CD14-positive monocyte (primary cell): ENCODE measurements around the gene OR7G3. TPM values are rescaled to one million over a fixed set of nuclear protein-coding genes. Genes with fewer than 3 reads are reported as not detected.

ENCODE experiments used
- DNase-seq, 3 donors: peaks; one replicate each; pipeline ENCODE4 v3.0.0-alpha.2; 2011 to 2022
- H2AFZ ChIP-seq: 2 replicates; pipeline ENCODE4 v1.6.0; 2012; ENCODE audit warnings: mild to moderate bottlenecking, low read depth, low read length, inconsistent platforms; ENCODE audit not compliant: insufficient read depth, poor library complexity, severe bottlenecking
- H3K27ac ChIP-seq, 2 donors: 1 replicate in 1 of 2; 2 replicates in 1 of 2; pipeline ENCODE4 v1.5.1; 2012 to 2013; ENCODE audit warnings: low read length in 2 of 2, control low read depth in 1 of 2, inconsistent platforms in 1 of 2, low read depth in 1 of 2, mild to moderate bottlenecking in 1 of 2
- H3K27me3 ChIP-seq, 2 donors: one replicate each; pipeline versions ENCODE4 v1.6.0 to v1.6.1; 2011 to 2013; ENCODE audit warnings: low read length in 2 of 2; ENCODE audit not compliant: control insufficient read depth in 2 of 2, insufficient read depth in 2 of 2
- H3K36me3 ChIP-seq, 2 donors: replicated peaks in 1 of 2; 1 replicate in 1 of 2; 2 replicates in 1 of 2; pipeline versions ENCODE4 v1.5.1 to v1.6.1; 2012 to 2013; ENCODE audit warnings: low read length in 2 of 2, control low read depth in 1 of 2, inconsistent platforms in 1 of 2, mild to moderate bottlenecking in 1 of 2; ENCODE audit not compliant: insufficient read depth in 2 of 2, control insufficient read depth in 1 of 2
- H3K4me1 ChIP-seq, 2 donors: 1 replicate in 1 of 2; 2 replicates in 1 of 2; pipeline versions ENCODE4 v1.5.1 to v1.6.1; 2012 to 2013; ENCODE audit warnings: low read length in 2 of 2, control low read depth in 1 of 2, inconsistent platforms in 1 of 2, mild to moderate bottlenecking in 1 of 2, moderate library complexity in 1 of 2; ENCODE audit not compliant: insufficient read depth in 2 of 2, control insufficient read depth in 1 of 2
- H3K4me2 ChIP-seq: replicated peaks from 2 replicates; pipeline ENCODE3; 2012; ENCODE audit warnings: low read length, moderate library complexity, mild to moderate bottlenecking; ENCODE audit not compliant: poor library complexity, severe bottlenecking; ENCODE audit errors: extremely low read depth
- H3K4me3 ChIP-seq, 3 experiments: fragments of 200-600 bp in 1 of 3; sonication (generic) in 1 of 3; replicated peaks in 1 of 3; 1 replicate in 2 of 3; 2 replicates in 1 of 3; pipeline ENCODE4 v1.5.1; 2011 to 2013; ENCODE audit warnings: low read length in 3 of 3, mild to moderate bottlenecking in 3 of 3, control low read depth in 2 of 3, low read depth in 2 of 3, inconsistent platforms in 1 of 3, moderate library complexity in 1 of 3
- H3K79me2 ChIP-seq: 2 replicates; pipeline ENCODE4 v1.6.0; 2012; ENCODE audit warnings: mild to moderate bottlenecking, control low read depth, inconsistent platforms, low read length, moderate library complexity; ENCODE audit not compliant: insufficient read depth
- H3K9ac ChIP-seq: 2 replicates; pipeline ENCODE4 v1.6.0; 2017; ENCODE audit warnings: low read length, mild to moderate bottlenecking; ENCODE audit not compliant: insufficient read depth, poor library complexity, severe bottlenecking
- H3K9me3 ChIP-seq, 2 donors: replicated peaks in 1 of 2; 1 replicate in 1 of 2; 2 replicates in 1 of 2; pipeline versions ENCODE4 v1.5.1 to v1.6.1; 2012 to 2013; ENCODE audit warnings: low read length in 2 of 2, control low read depth in 1 of 2; ENCODE audit not compliant: control insufficient read depth in 1 of 2, insufficient read depth in 1 of 2
- H4K20me1 ChIP-seq: 2 replicates; pipeline ENCODE4 v1.6.0; 2012; ENCODE audit warnings: mild to moderate bottlenecking, low read length, control low read depth, moderate library complexity; ENCODE audit not compliant: insufficient read depth
- H3K27ac Mint-ChIP-seq, 7 donors: one replicate each; pipeline ENCODE4 v1.8.0; 2020; ENCODE audit warnings: mild to moderate bottlenecking in 7 of 7, mixed read lengths in 7 of 7, moderate library complexity in 6 of 7, inconsistent platforms in 2 of 7
- H3K27me3 Mint-ChIP-seq, 3 donors: one replicate each; pipeline ENCODE4 v1.8.0; 2021 to 2022; ENCODE audit warnings: low read depth in 3 of 3, mild to moderate bottlenecking in 3 of 3, mixed read lengths in 3 of 3, moderate library complexity in 3 of 3, inconsistent platforms in 1 of 3
- H3K36me3 Mint-ChIP-seq, 2 donors: one replicate each; pipeline ENCODE4 v1.8.0; 2020; ENCODE audit warnings: mixed read lengths in 2 of 2, inconsistent platforms in 1 of 2, mild to moderate bottlenecking in 1 of 2
- H3K4me1 Mint-ChIP-seq: one replicate; pipeline ENCODE4 v1.8.0; 2020; ENCODE audit warnings: mild to moderate bottlenecking, mixed read lengths
- H3K4me3 Mint-ChIP-seq, 2 donors: one replicate each; pipeline ENCODE4 v1.8.0; 2020; ENCODE audit warnings: mild to moderate bottlenecking in 2 of 2, mixed read lengths in 2 of 2, moderate library complexity in 1 of 2
- H3K9me3 Mint-ChIP-seq, 7 donors: one replicate each; pipeline ENCODE4 v1.8.0; 2020 to 2022; ENCODE audit warnings: mixed read lengths in 7 of 7, mild to moderate bottlenecking in 6 of 7, moderate library complexity in 6 of 7, inconsistent platforms in 2 of 7
- WGBS: methylation state at CpG from one replicate; pipeline ENCODE4 v1.1.5; 2013; ENCODE audit warnings: missing lambda C conversion rate; ENCODE audit not compliant: insufficient coverage; 5-methylcytosine and 5-hydroxymethylcytosine counted together
- intact Hi-C, 2 donors: fragments of 100-400 bp; cut with micrococcal nuclease; formaldehyde crosslinking; loops; one replicate each; pipeline versions ENCODE4 v1.15.0 to v1.15.1; 2023
- polyA plus RNA-seq, 3 donors: library from polyadenylated mRNA; depleted of rRNA in 1 of 3; unstranded in 2 of 3; stranded (reverse) in 1 of 3; fragments of 300-500 nt in 2 of 3; fragments of >200 nt in 1 of 3; fragmentation: Illumina TruSeq in 2 of 3; gene quantifications; 1 replicate in 2 of 3; 2 replicates in 1 of 3; pipeline ENCODE4 v1.2.3, GENCODE V29; 2012 to 2021
- TF ChIP-seq, protein P1 (sequence below): fragments of 200-600 bp; IDR thresholded peaks from one replicate; pipeline ENCODE4 v1.8.0; 2022; ENCODE audit warnings: antibody characterized with exemption, mild to moderate bottlenecking

The OR7G3 gene
- polyA plus RNA-seq, 3 donors: not detected

GRCh38 chr19:9159891-9160290, 33.1 kb upstream of the OR7G3 start:
- H3K27me3 Mint-ChIP-seq: no peaks in the 10 kb centered on the region
- peaks cover 25% of the 10 kb centered on the region for H3K79me2 ChIP-seq
- TF ChIP-seq, protein P1, sequence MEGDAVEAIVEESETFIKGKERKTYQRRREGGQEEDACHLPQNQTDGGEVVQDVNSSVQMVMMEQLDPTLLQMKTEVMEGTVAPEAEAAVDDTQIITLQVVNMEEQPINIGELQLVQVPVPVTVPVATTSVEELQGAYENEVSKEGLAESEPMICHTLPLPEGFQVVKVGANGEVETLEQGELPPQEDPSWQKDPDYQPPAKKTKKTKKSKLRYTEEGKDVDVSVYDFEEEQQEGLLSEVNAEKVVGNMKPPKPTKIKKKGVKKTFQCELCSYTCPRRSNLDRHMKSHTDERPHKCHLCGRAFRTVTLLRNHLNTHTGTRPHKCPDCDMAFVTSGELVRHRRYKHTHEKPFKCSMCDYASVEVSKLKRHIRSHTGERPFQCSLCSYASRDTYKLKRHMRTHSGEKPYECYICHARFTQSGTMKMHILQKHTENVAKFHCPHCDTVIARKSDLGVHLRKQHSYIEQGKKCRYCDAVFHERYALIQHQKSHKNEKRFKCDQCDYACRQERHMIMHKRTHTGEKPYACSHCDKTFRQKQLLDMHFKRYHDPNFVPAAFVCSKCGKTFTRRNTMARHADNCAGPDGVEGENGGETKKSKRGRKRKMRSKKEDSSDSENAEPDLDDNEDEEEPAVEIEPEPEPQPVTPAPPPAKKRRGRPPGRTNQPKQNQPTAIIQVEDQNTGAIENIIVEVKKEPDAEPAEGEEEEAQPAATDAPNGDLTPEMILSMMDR: no peak
- peaks cover 96 to 98% of the 10 kb centered on the region in 2 donors for H3K36me3 Mint-ChIP-seq
- H3K4me1 ChIP-seq: no peaks in the 10 kb centered on the region
- intact Hi-C loops: no loop called here
- peaks cover 78 to 82% of the 10 kb centered on the region in 2 donors for H3K9me3 ChIP-seq
- H3K4me1 Mint-ChIP-seq: peaks cover 5% of the 10 kb centered on the region
- H3K4me2 ChIP-seq: no peak overlapping the region
- peaks cover 54 to 84% (median 63%) of the 10 kb centered on the region in 7 donors for H3K9me3 Mint-ChIP-seq
- H3K9ac ChIP-seq: no peak overlapping the region
- DNase-seq: no peak
- WGBS: 98% methylated on average over 13 of the region's 13 CpGs
- H3K27me3 ChIP-seq: no peaks in the 10 kb centered on the region
- no peak overlapping the region for H3K27ac Mint-ChIP-seq
- peaks cover 14% of the 10 kb centered on the region for H4K20me1 ChIP-seq
- peak overlapping the region in 1 of 3 experiments; percentile 40 for H3K4me3 ChIP-seq
- no peak overlapping the region for H2AFZ ChIP-seq
- peaks cover 68 to 92% of the 10 kb centered on the region in 2 donors for H3K36me3 ChIP-seq
- H3K4me3 Mint-ChIP-seq: no peak overlapping the region
- no peak overlapping the region for H3K27ac ChIP-seq

- Mint-ChIP-seq H3K4me1 (peaks cover 5% of the 10 kb centered on the region), H3K27ac (peak overlapping the region in 1 of 7 donors; percentile 46), H3K27me3 (peaks cover 0 to 1% (median 0%) of the 10 kb centered on the region in 3 donors), H3K9me3 (peaks cover 68 to 91% (median 73%) of the 10 kb centered on the region in 7 donors), H3K36me3 (peaks cover 90 to 98% of the 10 kb centered on the region in 2 donors), H3K4me3 (peak overlapping the region in 1 of 2 donors; percentile 17)
- TF ChIP-seq, protein P1: no peak
- Histone ChIP-seq H3K36me3 (peaks cover 60 to 100% of the 10 kb centered on the region in 2 donors), H3K79me2 (peaks cover 61% of the 10 kb centered on the region), H3K4me1 (no peaks in the 10 kb centered on the region), H4K20me1 (peaks cover 27% of the 10 kb centered on the region), H3K9ac (no peak overlapping the region), H2AFZ (no peak overlapping the region), H3K9me3 (peaks cover 85 to 91% of the 10 kb centered on the region in 2 donors), H3K4me2 (no peak overlapping the region), H3K4me3 (no peak overlapping the region), H3K27me3 (no peaks in the 10 kb centered on the region), H3K27ac (no peak overlapping the region)
- no peak for DNase-seq
- 40% methylated on average over 1 of the region's 1 CpG for WGBS
- intact Hi-C loops: no loop called here
These were observed 29.6 kb upstream of the OR7G3 start for GRCh38 chr19:9156304-9156703.
